Urinary bladder (tissue), 4 donors: ENCODE data around the gene ZNF681. TPM values are rescaled to one million over a fixed set of nuclear protein-coding genes. Genes with fewer than 3 reads are reported as not detected.
"Not testable (repeated sequence)": the region's sequence is repeated elsewhere in the genome, so short reads cannot be mapped to it uniquely, and the experiment has no call there.

Source experiments
- DNase-seq: peaks from one replicate; pipeline ENCODE4 v3.0.0-alpha.2; 2015; ENCODE audit errors: extremely low spot score
- H3K27ac ChIP-seq: one replicate; pipeline ENCODE4 v1.5.1; 2013; ENCODE audit warnings: low read depth, mild to moderate bottlenecking, moderate library complexity
- H3K36me3 ChIP-seq: one replicate; pipeline ENCODE4 v1.6.1; 2013; ENCODE audit warnings: mild to moderate bottlenecking, moderate library complexity; ENCODE audit not compliant: insufficient read depth
- H3K4me1 ChIP-seq: one replicate; pipeline ENCODE4 v1.6.1; 2013; ENCODE audit warnings: mild to moderate bottlenecking, moderate library complexity; ENCODE audit not compliant: insufficient read depth
- H3K4me3 ChIP-seq: one replicate; pipeline ENCODE4 v1.5.1; 2013; ENCODE audit warnings: low read depth, low read length
- WGBS: extraction: QIAGEN DNeasy Blood & Tissue Kit; methylation state at CpG from one replicate; pipeline ENCODE4 v1.1.7; 2013; 5-methylcytosine and 5-hydroxymethylcytosine counted together
- polyA plus RNA-seq: library from polyadenylated mRNA; stranded (reverse); fragments of 200-250 nt; gene quantifications from one replicate; pipeline ENCODE4 v1.2.3, GENCODE V29; 2013
- total RNA-seq: library from RNA; depleted of rRNA; stranded (reverse); fragments of >200 nt; gene quantifications from one replicate; pipeline ENCODE4 v1.2.3, GENCODE V29; 2014
- donor health status: healthy with polysubstance abuse.
- donor health status: healthy.

Gene ZNF681
- total and polyA plus RNA-seq, 2 donors, result 0.75 to 9.7 TPM

DNA sequence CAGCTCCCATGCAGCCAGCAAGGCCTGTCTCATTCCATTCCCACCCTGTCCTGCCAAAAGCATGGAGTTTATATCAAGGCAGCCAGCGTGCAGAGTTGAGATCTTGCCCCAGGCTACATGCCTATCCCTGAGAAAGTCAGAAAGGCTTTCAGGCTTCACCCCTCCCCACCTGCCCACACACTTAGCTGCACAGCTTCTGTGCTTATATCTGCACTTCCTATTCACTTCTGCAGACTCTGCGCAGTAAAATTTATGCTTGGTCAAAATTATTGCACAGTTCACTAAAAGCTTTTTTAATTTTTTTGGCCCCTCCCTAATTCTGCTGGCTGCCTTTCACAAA, 59.2 kb downstream of the ZNF681 start:
- WGBS, result 65% methylated on average over 2 of the region's 2 CpGs
- Histone ChIP-seq H3K4me3 (no peak overlapping the region), H3K36me3 (no peaks in the 10 kb centered on the region), H3K27ac (no peak overlapping the region), H3K4me1 (no peaks in the 10 kb centered on the region)
- no peak for DNase-seq

DNA sequence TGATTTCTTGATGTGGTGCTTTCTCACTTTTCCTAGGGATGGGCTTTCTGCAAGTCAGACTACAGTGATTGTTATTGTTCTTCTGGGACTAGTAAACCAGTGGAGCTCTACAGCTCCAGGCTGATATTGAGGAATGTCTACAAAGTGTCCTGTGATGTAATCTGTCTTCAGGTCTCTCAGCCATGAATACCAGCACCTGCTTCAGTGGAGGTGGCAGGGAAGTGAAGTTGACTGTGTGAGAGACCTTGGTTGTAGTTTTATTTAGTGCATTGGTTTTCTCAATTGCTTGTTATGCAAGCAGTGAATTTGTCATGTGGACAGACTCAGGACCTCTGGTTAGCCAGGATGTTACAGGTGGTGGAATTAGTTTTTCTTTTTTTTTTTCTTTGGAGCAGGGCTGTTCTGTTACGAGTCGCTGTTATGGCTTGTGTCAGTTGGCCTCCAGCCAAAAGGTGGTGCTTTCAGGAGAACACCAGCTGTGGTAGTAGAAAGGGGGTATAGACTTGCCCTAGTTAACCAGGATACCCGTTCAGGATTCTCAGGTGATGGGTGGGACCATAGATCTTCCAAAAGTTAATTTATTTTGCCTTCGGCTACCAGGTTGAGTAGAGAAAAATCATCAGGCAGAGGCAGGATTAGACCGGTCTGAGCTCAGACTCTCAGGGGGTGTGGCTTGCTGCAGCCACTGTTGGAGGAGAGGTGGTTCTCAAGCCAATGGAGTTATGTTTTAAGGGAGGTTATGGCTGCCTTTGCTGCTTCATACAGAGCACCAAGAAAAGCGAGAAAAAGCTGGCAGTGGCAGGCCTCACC, 59.8 kb downstream of the ZNF681 start:
- Histone ChIP-seq H3K36me3 (no peaks in the 10 kb centered on the region), H3K4me3 (no peak overlapping the region), H3K4me1 (no peaks in the 10 kb centered on the region), H3K27ac (no peak overlapping the region)
- DNase-seq, result no peak
- WGBS, result 56% methylated on average over 6 of the region's 6 CpGs

DNA sequence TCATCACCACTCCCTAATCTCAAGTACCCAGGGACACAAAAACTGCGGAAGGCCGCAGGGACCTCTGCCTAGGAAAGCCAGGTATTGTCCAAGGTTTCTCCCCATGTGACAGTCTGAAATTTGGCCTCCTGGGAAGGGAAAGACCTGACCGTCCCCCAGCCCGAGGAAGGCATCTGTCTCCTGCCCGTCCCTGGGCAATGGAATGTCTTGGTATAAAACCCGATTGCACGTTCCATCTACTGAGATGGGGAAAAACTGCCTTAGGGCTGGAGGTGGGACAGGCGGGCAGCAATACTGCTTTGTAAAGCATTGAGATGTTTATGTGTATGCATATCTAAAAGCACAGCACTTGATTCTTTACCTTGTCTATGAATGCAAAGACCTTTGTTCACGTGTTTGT, 65.8 kb downstream of the ZNF681 start:
- not testable (repeated sequence) for H3K4me1 ChIP-seq, H3K27ac ChIP-seq, DNase-seq, H3K36me3 ChIP-seq, H3K4me3 ChIP-seq
- WGBS, result 77% methylated on average over 8 of the region's 9 CpGs

Other genes with a start within 250 kb of the ZNF681 start
- 29.2 TPM for gene ZNF675, start 71.7 kb downstream of the ZNF681 start, total RNA-seq
- gene ZNF675, start 71.7 kb downstream of the ZNF681 start, polyA plus RNA-seq, result 3.5 TPM
- 15.0 TPM for gene ZNF726, start 156.0 kb upstream of the ZNF681 start, total RNA-seq
- 1.2 TPM for gene ZNF726, start 156.0 kb upstream of the ZNF681 start, polyA plus RNA-seq